Nephron (organoid): Measurements from ENCODE around the gene ARHGAP15.

Experiments
- H3K27ac Mint-ChIP-seq, 3 experiments: 2 replicates each; pipeline ENCODE4 v1.8.0; 2020; ENCODE audit warnings: mixed read lengths in 3 of 3, mild to moderate bottlenecking in 2 of 3, moderate library complexity in 1 of 3
- H3K27me3 Mint-ChIP-seq: 2 replicates; pipeline ENCODE4 v1.8.0; 2021; ENCODE audit warnings: low read depth, mild to moderate bottlenecking, moderate library complexity, mixed read lengths
- H3K36me3 Mint-ChIP-seq: 2 replicates; pipeline ENCODE4 v1.8.0; 2020; ENCODE audit warnings: low read depth, mixed read lengths
- H3K4me1 Mint-ChIP-seq: 2 replicates; pipeline ENCODE4 v1.8.0; 2020; ENCODE audit warnings: mixed read lengths
- H3K4me3 Mint-ChIP-seq, 3 experiments: 2 replicates each; pipeline ENCODE4 v1.8.0; 2020; ENCODE audit warnings: mild to moderate bottlenecking in 3 of 3, mixed read lengths in 3 of 3, moderate library complexity in 2 of 3
- H3K9me3 Mint-ChIP-seq: 2 replicates; pipeline ENCODE4 v1.8.0; 2020; ENCODE audit warnings: mixed read lengths
- TF ChIP-seq, protein P1 (sequence below), 3 experiments: fragments of 200-600 bp; sonication (generic); IDR thresholded peaks; one replicate each; pipeline ENCODE4 v1.5.0; 2021; ENCODE audit warnings: antibody characterized with exemption in 3 of 3; ENCODE audit not compliant: unreplicated experiment in 3 of 3

The ARHGAP15 gene

DNA sequence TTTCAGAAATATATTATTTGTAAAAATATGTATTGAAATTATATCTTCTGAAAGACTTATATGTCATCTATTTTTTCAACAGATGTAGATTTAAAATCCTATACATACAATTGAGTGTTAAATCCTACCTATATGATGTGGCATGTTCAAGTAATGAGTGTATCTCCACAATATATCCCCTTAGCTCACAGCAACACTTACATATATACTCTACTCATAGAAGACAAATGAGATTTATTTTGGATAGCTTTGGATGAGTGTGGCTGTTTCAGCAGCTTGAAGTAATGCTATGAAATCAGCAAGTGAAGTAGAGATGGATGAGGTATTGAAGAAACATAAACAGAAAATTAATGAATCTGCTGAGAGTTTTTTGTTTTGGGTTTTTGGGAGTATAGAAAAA lies 263.1 kb downstream of the ARHGAP15 start:
- TF ChIP-seq, protein P1, sequence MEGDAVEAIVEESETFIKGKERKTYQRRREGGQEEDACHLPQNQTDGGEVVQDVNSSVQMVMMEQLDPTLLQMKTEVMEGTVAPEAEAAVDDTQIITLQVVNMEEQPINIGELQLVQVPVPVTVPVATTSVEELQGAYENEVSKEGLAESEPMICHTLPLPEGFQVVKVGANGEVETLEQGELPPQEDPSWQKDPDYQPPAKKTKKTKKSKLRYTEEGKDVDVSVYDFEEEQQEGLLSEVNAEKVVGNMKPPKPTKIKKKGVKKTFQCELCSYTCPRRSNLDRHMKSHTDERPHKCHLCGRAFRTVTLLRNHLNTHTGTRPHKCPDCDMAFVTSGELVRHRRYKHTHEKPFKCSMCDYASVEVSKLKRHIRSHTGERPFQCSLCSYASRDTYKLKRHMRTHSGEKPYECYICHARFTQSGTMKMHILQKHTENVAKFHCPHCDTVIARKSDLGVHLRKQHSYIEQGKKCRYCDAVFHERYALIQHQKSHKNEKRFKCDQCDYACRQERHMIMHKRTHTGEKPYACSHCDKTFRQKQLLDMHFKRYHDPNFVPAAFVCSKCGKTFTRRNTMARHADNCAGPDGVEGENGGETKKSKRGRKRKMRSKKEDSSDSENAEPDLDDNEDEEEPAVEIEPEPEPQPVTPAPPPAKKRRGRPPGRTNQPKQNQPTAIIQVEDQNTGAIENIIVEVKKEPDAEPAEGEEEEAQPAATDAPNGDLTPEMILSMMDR (IDR thresholded peaks at IDR 0.05; ENCODE audit: unreplicated experiment in 3 of 3), result no peak
- peaks cover 6% of the 10 kb centered on the region for H3K4me1 Mint-ChIP-seq
- no peak overlapping the region for H3K4me3 Mint-ChIP-seq

DNA sequence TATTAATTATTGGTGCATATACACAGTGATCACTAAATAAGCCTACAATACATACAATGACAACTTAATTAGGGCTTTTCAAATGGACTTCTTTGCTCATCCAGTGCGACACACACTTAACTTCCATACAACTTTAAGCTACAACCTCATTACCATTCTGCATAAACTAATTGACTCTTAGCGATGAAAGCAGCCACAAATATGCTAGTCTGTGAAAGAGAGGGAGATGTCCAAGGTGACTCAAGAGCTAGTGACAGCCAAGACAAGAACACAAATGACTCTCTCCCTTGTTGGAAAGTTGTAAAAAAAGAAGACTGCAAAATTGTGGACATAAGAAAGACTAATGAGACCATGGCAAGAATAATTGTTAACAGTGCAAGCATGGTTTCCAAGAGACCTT lies 264.8 kb downstream of the ARHGAP15 start:
- H3K36me3 Mint-ChIP-seq, result no peaks in the 10 kb centered on the region
- no peak overlapping the region for H3K27ac Mint-ChIP-seq
- TF ChIP-seq, protein P1 (IDR thresholded peaks at IDR 0.05; ENCODE audit: unreplicated experiment in 3 of 3), result no peak
- peaks cover 20% of the 10 kb centered on the region for H3K4me1 Mint-ChIP-seq
- no peaks in the 10 kb centered on the region for H3K27me3 Mint-ChIP-seq
- no peak overlapping the region for H3K4me3 Mint-ChIP-seq
- no peaks in the 10 kb centered on the region for H3K9me3 Mint-ChIP-seq

More for the DNA sequence above, 263.1 kb downstream of the ARHGAP15 start:
- Mint-ChIP-seq H3K36me3 (no peaks in the 10 kb centered on the region), H3K9me3 (no peaks in the 10 kb centered on the region), H3K27me3 (no peaks in the 10 kb centered on the region), H3K27ac (no peak overlapping the region)

DNA sequence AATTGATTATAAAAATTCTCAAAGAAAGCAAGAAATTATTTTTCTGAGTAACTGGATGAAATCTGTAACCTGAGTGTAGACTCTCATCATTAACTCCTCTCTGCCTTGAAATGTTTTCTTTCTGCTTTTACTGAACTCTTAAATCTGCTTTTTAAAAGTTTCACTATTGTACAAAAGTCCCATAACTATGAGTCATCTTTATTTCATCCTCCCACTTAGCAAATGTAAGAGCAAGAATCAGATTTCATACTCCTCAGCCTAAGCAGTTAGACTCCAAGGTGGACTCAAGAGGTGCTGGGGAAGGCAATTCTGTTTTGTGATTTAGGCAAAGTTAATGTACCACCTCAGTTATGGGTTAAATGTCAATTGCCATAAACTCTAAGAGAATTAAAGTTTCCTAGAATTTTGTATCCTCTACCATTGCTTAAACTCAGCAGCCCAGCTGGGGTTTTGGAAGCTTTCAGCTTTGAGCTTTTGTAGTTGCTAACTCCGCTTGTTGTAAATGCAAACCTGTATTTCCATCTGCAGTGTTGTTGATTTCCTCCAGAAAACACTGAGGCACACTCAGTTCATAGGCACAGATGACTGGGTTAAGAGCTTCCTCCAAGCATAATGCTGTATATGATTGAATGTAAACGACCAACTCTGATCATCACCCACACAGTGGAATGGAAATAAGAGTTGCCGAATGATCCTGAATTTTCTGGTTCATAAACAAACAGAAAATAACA lies 268.8 kb downstream of the ARHGAP15 start:
- peak overlapping the region in 2 of 3 experiments; percentile 7 to 9 for H3K27ac Mint-ChIP-seq
- H3K4me1 Mint-ChIP-seq, result peaks cover 30% of the 10 kb centered on the region
- TF ChIP-seq, protein P1 (IDR thresholded peaks at IDR 0.05; ENCODE audit: unreplicated experiment in 3 of 3), result no peak
- no peaks in the 10 kb centered on the region for H3K36me3 Mint-ChIP-seq
- no peaks in the 10 kb centered on the region for H3K27me3 Mint-ChIP-seq
- no peaks in the 10 kb centered on the region for H3K9me3 Mint-ChIP-seq
- H3K4me3 Mint-ChIP-seq, result no peak overlapping the region

DNA sequence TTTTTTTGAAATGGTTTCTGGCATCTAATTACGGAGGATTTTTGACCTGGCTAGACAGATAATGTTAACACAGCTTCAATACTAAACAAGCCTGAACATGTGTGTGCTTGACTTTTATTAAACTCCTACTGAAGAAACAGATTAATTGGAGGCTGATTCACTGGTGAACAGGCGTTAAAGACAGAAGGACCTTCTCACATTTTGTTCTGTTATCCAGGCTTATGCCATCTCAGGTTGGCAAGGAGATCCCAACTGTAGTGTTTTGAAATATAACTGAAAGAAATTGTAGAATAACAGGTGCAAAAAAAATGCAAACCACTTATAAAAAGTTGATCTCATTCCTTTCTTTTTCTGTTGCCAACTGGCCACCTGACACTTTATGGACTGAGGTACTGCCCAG lies 269.6 kb downstream of the ARHGAP15 start:
- no peaks in the 10 kb centered on the region for H3K27me3 Mint-ChIP-seq
- no peaks in the 10 kb centered on the region for H3K9me3 Mint-ChIP-seq
- peaks cover 30% of the 10 kb centered on the region for H3K4me1 Mint-ChIP-seq
- TF ChIP-seq, protein P1 (IDR thresholded peaks at IDR 0.05; ENCODE audit: unreplicated experiment in 3 of 3), result no peak
- H3K27ac Mint-ChIP-seq, result peak overlapping the region in 1 of 3 experiments; percentile 9
- H3K4me3 Mint-ChIP-seq, result no peak overlapping the region
- no peaks in the 10 kb centered on the region for H3K36me3 Mint-ChIP-seq

DNA sequence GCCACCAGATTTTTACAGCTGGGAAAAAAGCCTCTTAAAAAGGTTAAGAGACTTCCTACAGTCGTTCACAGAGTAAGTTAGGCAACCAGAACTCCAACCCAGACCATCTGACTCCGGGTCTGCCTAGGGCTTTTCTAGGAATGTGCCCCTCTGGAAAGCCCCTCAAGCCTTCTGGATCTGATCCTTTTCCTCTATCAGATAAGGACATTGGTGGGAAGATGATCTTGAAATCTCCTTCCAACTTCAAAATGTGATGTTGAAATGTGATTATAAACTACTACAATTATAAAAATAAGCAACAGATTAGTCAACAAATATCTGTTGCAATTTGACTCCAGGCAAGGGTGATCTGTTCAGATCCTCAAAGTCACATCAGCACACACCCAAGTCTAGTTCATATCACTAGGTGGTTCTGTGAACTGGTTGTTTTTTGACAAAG lies 270.4 kb downstream of the ARHGAP15 start:
- Mint-ChIP-seq H3K4me3 (no peak overlapping the region), H3K9me3 (no peaks in the 10 kb centered on the region), H3K36me3 (no peaks in the 10 kb centered on the region), H3K27ac (no peak overlapping the region), H3K4me1 (peaks cover 30% of the 10 kb centered on the region), H3K27me3 (no peaks in the 10 kb centered on the region)
- TF ChIP-seq, protein P1 (IDR thresholded peaks at IDR 0.05; ENCODE audit: unreplicated experiment in 3 of 3), result no peak

DNA sequence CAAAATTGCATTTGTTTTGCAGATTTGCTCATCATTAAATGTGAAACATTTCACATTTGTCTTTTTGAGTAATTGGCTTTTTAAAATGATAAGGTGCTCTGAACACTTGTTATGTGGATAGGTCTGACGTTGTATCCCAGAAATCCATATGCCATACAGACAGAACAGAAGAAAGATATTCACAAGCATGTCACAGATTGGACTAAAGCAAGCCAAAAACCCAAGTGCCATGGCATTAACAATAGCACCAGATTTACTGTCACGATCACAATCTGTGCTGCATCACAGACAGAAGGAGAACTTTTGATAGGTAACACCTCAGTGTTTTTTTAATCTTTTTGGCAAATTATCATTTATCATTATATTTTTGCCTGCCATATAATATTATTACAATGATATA lies 272.6 kb downstream of the ARHGAP15 start:
- Mint-ChIP-seq H3K4me3 (no peak overlapping the region), H3K27ac (no peak overlapping the region), H3K27me3 (no peaks in the 10 kb centered on the region), H3K9me3 (peaks cover 2% of the 10 kb centered on the region), H3K36me3 (no peaks in the 10 kb centered on the region), H3K4me1 (peaks cover 28% of the 10 kb centered on the region)
- TF ChIP-seq, protein P1 (IDR thresholded peaks at IDR 0.05; ENCODE audit: unreplicated experiment in 3 of 3), result no peak
